ENCODE measurements around the gene FAM222B. TPM values are rescaled to one million over a fixed set of nuclear protein-coding genes. Genes with fewer than 3 reads are reported as not detected.

Gene FAM222B
- total and polyA plus RNA-seq, 2 of the 4 experiments (the other 2 are of a cell fraction), result 2.5 to 10.8 TPM

- H3K4me3 ChIP-seq (ENCODE audit: insufficient read depth, low read depth, low read length), result no peak overlapping the region
Observed at GRCh38 chr17:28712032-28712704, 130.4 kb downstream of the FAM222B start.

More at GRCh38 chr17:28712032-28712704, 130.4 kb downstream of the FAM222B start:
- TF ChIP-seq USF2 (IDR thresholded peaks at IDR 0.05; ENCODE audit: low read depth, low read length) (no peak), RFX5 (IDR thresholded peaks at IDR 0.05; ENCODE audit: low read depth, low read length) (no peak), CHD1 (IDR thresholded peaks at IDR 0.05; ENCODE audit: low read depth, low read length) (no peak), ELK1 (IDR thresholded peaks at IDR 0.05; ENCODE audit: borderline replicate concordance, low read depth, low read length) (no peak), SMC3 (IDR thresholded peaks at IDR 0.05; ENCODE audit: low read depth, low read length) (no peak), FOS (IDR thresholded peaks at IDR 0.05; ENCODE audit: low read depth, low read length) (no peak), BHLHE40 (IDR thresholded peaks at IDR 0.05; ENCODE audit: low read depth, low read length) (no peak)
- Histone ChIP-seq H3K4me1 (ENCODE audit: control insufficient read depth, insufficient read depth, low read length) (peaks cover 12% of the 10 kb centered on the region), H3K27me3 (ENCODE audit: control insufficient read depth, insufficient read depth, low read length) (no peaks in the 10 kb centered on the region), H2BK20ac (ENCODE audit: low read depth, low read length) (no peak overlapping the region), H3K4ac (ENCODE audit: low read depth, low read length) (peak overlapping the region; percentile 72), H3K4me2 (ENCODE audit: low read depth, low read length) (peak overlapping the region; percentile 91; the same call in 1 of the 2 replicates), H2BK15ac (ENCODE audit: low read depth, low read length) (no peak overlapping the region), H4K5ac (ENCODE audit: low read depth, low read length) (no peak overlapping the region; the same call in 1 of the 2 replicates), H3K9me1 (ENCODE audit: insufficient read depth, low read length) (peaks cover 21% of the 10 kb centered on the region), H3K36me3 (ENCODE audit: control insufficient read depth, insufficient read depth, low read length) (peaks cover 32% of the 10 kb centered on the region), H3K27ac (ENCODE audit: insufficient read depth, low read length) (peak overlapping the region; percentile 79), H4K91ac (ENCODE audit: insufficient read depth, low read depth, low read length) (no peak overlapping the region), H2AK5ac (ENCODE audit: low read depth, low read length) (peak overlapping the region; percentile 62), H3K18ac (ENCODE audit: low read depth, low read length) (no peak overlapping the region), H3K14ac (replicated peaks; ENCODE audit: low read depth, low read length) (peak overlapping the region; percentile 72), H2AFZ (replicated peaks; ENCODE audit: low read length, poor library complexity) (peak overlapping the region; percentile 83), H3K56ac (ENCODE audit: extremely low read depth, insufficient read depth, low read length) (peak overlapping the region; percentile 38; the same call in 1 of the 2 replicates), H4K8ac (ENCODE audit: low read depth in 2 of 2, low read length in 2 of 2) (peak overlapping the region; percentile 22 to 62; a peak in 3 of 4 replicates), H2BK120ac (ENCODE audit: low read depth, low read length) (no peak overlapping the region), H3K79me1 (ENCODE audit: low read depth in 1 of 2, low read length in 2 of 2) (peaks cover 6 to 51% of the 10 kb centered on the region in 2 experiments; a peak in 3 of 4 replicates), H2BK5ac (ENCODE audit: low read depth, low read length, poor library complexity, severe bottlenecking) (peak overlapping the region; percentile 25), H3K9ac (ENCODE audit: low read depth, low read length) (peak overlapping the region; percentile 55; the same call in 1 of the 2 replicates), H3K9me3 (ENCODE audit: control insufficient read depth, insufficient read depth, low read length) (no peaks in the 10 kb centered on the region), H4K20me1 (ENCODE audit: insufficient read depth, low read length) (peaks cover 23% of the 10 kb centered on the region; the same call in 1 of the 2 replicates), H3K23ac (ENCODE audit: low read depth, low read length) (peak overlapping the region; percentile 86; the same call in 1 of the 2 replicates), H2AK9ac (replicated peaks; ENCODE audit: low read depth, low read length, poor library complexity) (peak overlapping the region; percentile 93)
- no peak for DNase-seq
- in situ Hi-C loops (cut with MboI; ENCODE audit: low sequenced_read_pairs) (no loop called here), intact Hi-C loops (cut with micrococcal nuclease) (no loop called here), dilution Hi-C loops (cut with HindIII; ENCODE audit: low sequenced_read_pairs, unreplicated experiment) (no loop called here)
- WGBS, 2 experiments (ENCODE audit: extremely low coverage in 2 of 2, insufficient read length in 1 of 2), result 40% methylated on average over 9 of the region's 34 CpGs; no CpG with 5 or more reads in 1 of the 2 experiments
- CTCF ChIA-PET, result interaction anchor here (0.6 kb wide), 1 partner anchor 33 kb away, joined by 3 read pairs; no protein-coding TSS in a partner anchor
- BruUV-seq (replicated peaks), result no TSS peak
- POLR2A ChIA-PET (ENCODE audit: unreplicated experiment), result no interaction called here
- no peak for ATAC-seq (ENCODE audit: low read depth)

Measured in IMR-90 (cell line).